Testis (tissue), 2 donors: ENCODE results near the gene GRAMD1A.

Source experiments
- POLR2A ChIP-seq: fragments of 450-650 bp; IDR thresholded peaks from one replicate; pipeline ENCODE4 v1.6.1; 2017; ENCODE audit warnings: antibody characterized with exemption, mild to moderate bottlenecking, moderate library complexity
- TF ChIP-seq, protein P1 (sequence below), 3 experiments: fragments of 450-650 bp in 2 of 3; fragments of 200-600 bp in 1 of 3; sonication (generic) in 1 of 3; IDR thresholded peaks; one replicate each; pipeline ENCODE4 v1.5.1; 2016 to 2019; ENCODE audit warnings: antibody characterized with exemption in 3 of 3, mild to moderate bottlenecking in 2 of 3, moderate library complexity in 1 of 3

- TF ChIP-seq, protein P1, sequence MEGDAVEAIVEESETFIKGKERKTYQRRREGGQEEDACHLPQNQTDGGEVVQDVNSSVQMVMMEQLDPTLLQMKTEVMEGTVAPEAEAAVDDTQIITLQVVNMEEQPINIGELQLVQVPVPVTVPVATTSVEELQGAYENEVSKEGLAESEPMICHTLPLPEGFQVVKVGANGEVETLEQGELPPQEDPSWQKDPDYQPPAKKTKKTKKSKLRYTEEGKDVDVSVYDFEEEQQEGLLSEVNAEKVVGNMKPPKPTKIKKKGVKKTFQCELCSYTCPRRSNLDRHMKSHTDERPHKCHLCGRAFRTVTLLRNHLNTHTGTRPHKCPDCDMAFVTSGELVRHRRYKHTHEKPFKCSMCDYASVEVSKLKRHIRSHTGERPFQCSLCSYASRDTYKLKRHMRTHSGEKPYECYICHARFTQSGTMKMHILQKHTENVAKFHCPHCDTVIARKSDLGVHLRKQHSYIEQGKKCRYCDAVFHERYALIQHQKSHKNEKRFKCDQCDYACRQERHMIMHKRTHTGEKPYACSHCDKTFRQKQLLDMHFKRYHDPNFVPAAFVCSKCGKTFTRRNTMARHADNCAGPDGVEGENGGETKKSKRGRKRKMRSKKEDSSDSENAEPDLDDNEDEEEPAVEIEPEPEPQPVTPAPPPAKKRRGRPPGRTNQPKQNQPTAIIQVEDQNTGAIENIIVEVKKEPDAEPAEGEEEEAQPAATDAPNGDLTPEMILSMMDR (IDR thresholded peaks at IDR 0.05), result no peak
- no peak for TF ChIP-seq POLR2A
Measured at GRCh38 chr19:35063940-35064818, 64.1 kb downstream of the GRAMD1A start.
